K562 treated with DMSO at 1 percent for 12 hours (cell line): ENCODE measurements around the gene TMEM47. TPM values are rescaled to one million over a fixed set of nuclear protein-coding genes. Genes with fewer than 3 reads are reported as not detected.

ENCODE experiments used
- total RNA-seq: library from RNA; unstranded; fragments of 300-600 nt; gene quantifications from 2 replicates; pipeline ENCODE4 v1.2.3, GENCODE V29; 2022; ENCODE audit not compliant: insufficient read depth

The TMEM47 gene
- not detected in 2 replicates for total RNA-seq

GRCh38 chrX:34656842-34657725 is at the start of gene TMEM47:
TMEM47 (minus strand) TSS chrX:34657285; CDS start chrX:34657029, 256 bp downstream.

